Endothelial cell of umbilical vein (primary cell): ENCODE measurements around the gene HNRNPH2. TPM values are rescaled to one million over a fixed set of nuclear protein-coding genes. Genes with fewer than 3 reads are reported as not detected.

Source experiments
- BruUV-seq: library from RNA; stranded (reverse); fragments of 400-500 nt; replicated peaks from 2 replicates; lab custom pipeline; 2021; lab: Mats Ljungman, UMichigan
- CTCF ChIA-PET: fragments of 300-600, 350-600 bp; sonication (Branson Sonifier 250); formaldehyde crosslinking; loops from one replicate; lab custom pipeline; 2021; ENCODE audit warnings: antibody characterized with exemption, inconsistent platforms; lab: Charles Lee
- POLR2A ChIA-PET: fragments of 300-600, 350-600 bp; sonication (Branson Sonifier 250); formaldehyde crosslinking; loops from one replicate; lab custom pipeline; 2021; ENCODE audit warnings: antibody characterized with exemption, inconsistent platforms; lab: Charles Lee
- DNase-seq: peaks from one replicate; pipeline ENCODE4 v3.0.0-alpha.2; 2011; ENCODE audit warnings: low read depth, low spot score
- FAIRE-seq: peaks from 2 replicates; lab custom pipeline; 2011; peaks lifted over from hg19 to GRCh38; lab: Jason Lieb, UNC
- H2AFZ ChIP-seq: 2 replicates; pipeline ENCODE4 v1.6.0; 2012; ENCODE audit warnings: low read depth, low read length, control low read depth, inconsistent platforms
- H3K27ac ChIP-seq: 2 replicates; pipeline ENCODE4 v1.5.1; 2011; ENCODE audit warnings: low read depth, mild to moderate bottlenecking, control low read depth, low read length, moderate library complexity; ENCODE audit not compliant: insufficient read depth
- H3K27me3 ChIP-seq, 2 experiments: 2 replicates each; pipeline versions ENCODE4 v1.6.0 to v1.6.1; 2011; ENCODE audit warnings: low read length in 2 of 2, mixed read lengths in 1 of 2; ENCODE audit not compliant: control insufficient read depth in 2 of 2, insufficient read depth in 2 of 2
- H3K36me3 ChIP-seq, 2 experiments: 2 replicates in 1 of 2; 3 replicates in 1 of 2; pipeline ENCODE4 v1.5.1; 2011; ENCODE audit warnings: low read length in 2 of 2, mild to moderate bottlenecking in 1 of 2, moderate library complexity in 1 of 2; ENCODE audit not compliant: control insufficient read depth in 2 of 2, insufficient read depth in 2 of 2; ENCODE audit errors: extremely low read depth in 1 of 2
- H3K4me1 ChIP-seq: 3 replicates; pipeline ENCODE4 v1.5.1; 2011; ENCODE audit warnings: mild to moderate bottlenecking, low read length; ENCODE audit not compliant: control insufficient read depth, insufficient read depth; ENCODE audit errors: extremely low read depth
- H3K4me2 ChIP-seq: 2 replicates; pipeline ENCODE4 v1.6.1; 2011; ENCODE audit warnings: low read length, control low read depth, mixed read lengths; ENCODE audit not compliant: insufficient read depth
- H3K4me3 ChIP-seq, 3 experiments: fragments of 200-600 bp in 1 of 3; sonication (generic), shearing (Covaris generic) in 1 of 3; replicated peaks in 1 of 3; 2 replicates each; pipeline ENCODE4 v1.5.1; 2011 to 2016; ENCODE audit warnings: control low read depth in 3 of 3, low read length in 3 of 3, mild to moderate bottlenecking in 2 of 3, inconsistent platforms in 1 of 3, low read depth in 1 of 3, moderate library complexity in 1 of 3; ENCODE audit not compliant: insufficient read depth in 1 of 3
- H3K79me2 ChIP-seq: 2 replicates; pipeline ENCODE4 v1.6.0; 2012; ENCODE audit warnings: low read length, inconsistent platforms; ENCODE audit not compliant: control insufficient read depth, insufficient read depth
- H3K9ac ChIP-seq: replicated peaks from 2 replicates; pipeline ENCODE3; 2011; ENCODE audit warnings: low read length, control low read depth; ENCODE audit not compliant: insufficient read depth; ENCODE audit errors: extremely low read depth
- H3K9me1 ChIP-seq: replicated peaks from 3 replicates; pipeline ENCODE4 v1.6.0; 2011; ENCODE audit warnings: mild to moderate bottlenecking, low read length; ENCODE audit not compliant: control insufficient read depth, insufficient read depth; ENCODE audit errors: extremely low read depth
- H3K9me3 ChIP-seq: replicated peaks from 2 replicates; pipeline ENCODE4 v1.5.1; 2012; ENCODE audit warnings: low read length, inconsistent platforms; ENCODE audit not compliant: control insufficient read depth, insufficient read depth
- H4K20me1 ChIP-seq: replicated peaks from 2 replicates; pipeline ENCODE3; 2011; ENCODE audit warnings: mild to moderate bottlenecking, low read length; ENCODE audit not compliant: control insufficient read depth, insufficient read depth; ENCODE audit errors: extremely low read depth
- EZH2 ChIP-seq: IDR thresholded peaks from 2 replicates; pipeline ENCODE4 v1.6.1; 2012; ENCODE audit warnings: borderline replicate concordance, low read depth, mild to moderate bottlenecking, moderate library complexity, low read length, inconsistent platforms; ENCODE audit not compliant: severe bottlenecking
- FOS ChIP-seq: IDR thresholded peaks from 2 replicates; pipeline ENCODE4 v1.6.1; 2011; ENCODE audit warnings: mild to moderate bottlenecking, low read length, moderate library complexity, borderline replicate concordance; ENCODE audit not compliant: insufficient read depth
- GATA2 ChIP-seq: IDR thresholded peaks from 2 replicates; pipeline ENCODE4 v1.7.0; 2011; ENCODE audit warnings: low read depth, mild to moderate bottlenecking, moderate library complexity, mixed read lengths, low read length; ENCODE audit not compliant: insufficient read length, insufficient read depth
- JUN ChIP-seq: IDR thresholded peaks from 2 replicates; pipeline ENCODE4 v1.6.1; 2011; ENCODE audit warnings: borderline replicate concordance, low read depth; ENCODE audit not compliant: insufficient read length, insufficient read depth
- MYC ChIP-seq: IDR thresholded peaks from one replicate; pipeline ENCODE4 v1.6.1; 2011; ENCODE audit warnings: mild to moderate bottlenecking, low read depth, low read length
- POLR2A ChIP-seq: IDR thresholded peaks from 2 replicates; pipeline ENCODE4 v1.6.1; 2012; ENCODE audit warnings: low read depth, mild to moderate bottlenecking, control low read depth, low read length
- POLR2AphosphoS5 ChIP-seq: IDR thresholded peaks from 2 replicates; pipeline ENCODE4 v1.6.1; 2012; ENCODE audit warnings: low read depth, mild to moderate bottlenecking, control low read depth, low read length, moderate library complexity; ENCODE audit not compliant: insufficient read depth
- dilution Hi-C: fragments of 300-500 bp; cut with MboI; formaldehyde crosslinking; loops from one replicate; pipeline ENCODE4 v1.15.0; 2019; ENCODE audit warnings: low sequenced_read_pairs; ENCODE audit not compliant: extremely low pct_ligation_motif_present
- intact Hi-C: fragments of 100-400 bp; cut with micrococcal nuclease; formaldehyde crosslinking; loops from one replicate; pipeline ENCODE4 v1.10.0; 2022
- polyA plus RNA-seq, 4 experiments: library from polyadenylated mRNA; depleted of rRNA in 3 of 4; stranded (reverse) in 3 of 4; unstranded in 1 of 4; fragments of >200 nt; gene quantifications; 2 replicates each; pipeline versions ENCODE4 v1.2.1 to v1.2.3, GENCODE V29; 2011 to 2012; ENCODE audit warnings: missing spikeins in 1 of 4
- total RNA-seq: library from RNA; stranded (reverse); gene quantifications from 2 replicates; pipeline ENCODE4 v1.2.3, GENCODE V29; 2021
- TF ChIP-seq, protein P1 (sequence below), 2 donors: IDR thresholded peaks; 1 replicate in 1 of 2; 2 replicates in 1 of 2; pipeline ENCODE4 v1.5.1; 2011; ENCODE audit warnings: low read length in 2 of 2, mild to moderate bottlenecking in 2 of 2, moderate library complexity in 2 of 2, control low read depth in 1 of 2, inconsistent platforms in 1 of 2, low read depth in 1 of 2; ENCODE audit not compliant: insufficient read depth in 1 of 2; ENCODE audit errors: extremely low read depth in 1 of 2
- TF ChIP-seq, protein P2 (sequence below): IDR thresholded peaks from 2 replicates; pipeline ENCODE4 v1.6.1; 2011; ENCODE audit not compliant: insufficient read depth, insufficient read length

Gene HNRNPH2
- total and polyA plus RNA-seq, 2 donors (not counting 3 experiments of a cell fraction or from before 2014, with no cell fraction given), result 29.3 to 59.1 TPM

DNA sequence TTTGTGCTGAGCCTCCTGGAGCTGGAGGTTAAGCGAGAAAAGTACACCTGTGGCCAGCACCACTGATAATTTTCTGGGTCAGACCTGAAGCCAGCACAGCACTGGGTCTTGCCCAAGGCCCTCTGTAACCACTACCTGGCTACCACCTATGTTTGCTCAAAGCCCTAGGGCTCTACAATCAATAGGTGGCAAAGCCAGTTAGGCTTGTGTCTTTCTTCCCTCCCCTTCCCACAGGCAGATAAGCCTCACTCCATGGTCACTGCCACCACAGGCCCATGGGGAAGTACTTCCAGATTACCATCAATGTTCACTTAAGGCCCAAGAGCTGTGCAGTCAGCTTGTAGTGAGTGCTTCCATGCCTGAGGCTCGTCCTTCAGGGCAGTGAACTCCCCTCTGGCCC lies 42.1 kb downstream of the HNRNPH2 start:
- H3K4me1 ChIP-seq, result peaks cover 7% of the 10 kb centered on the region
- no peaks in the 10 kb centered on the region for H3K79me2 ChIP-seq
- H4K20me1 ChIP-seq, result no peaks in the 10 kb centered on the region
- H2AFZ ChIP-seq, result no peak overlapping the region
- intact Hi-C loops, result no loop called here
- FAIRE-seq (no peak), DNase-seq (no peak)
- H3K9ac ChIP-seq, result no peak overlapping the region
- no peaks in the 10 kb centered on the region for H3K9me1 ChIP-seq
- H3K36me3 ChIP-seq, result no peaks in the 10 kb centered on the region
- no peak overlapping the region for H3K27ac ChIP-seq
- TF ChIP-seq MYC, result no peak
- no peak for TF ChIP-seq JUN
- TF ChIP-seq, protein P1, sequence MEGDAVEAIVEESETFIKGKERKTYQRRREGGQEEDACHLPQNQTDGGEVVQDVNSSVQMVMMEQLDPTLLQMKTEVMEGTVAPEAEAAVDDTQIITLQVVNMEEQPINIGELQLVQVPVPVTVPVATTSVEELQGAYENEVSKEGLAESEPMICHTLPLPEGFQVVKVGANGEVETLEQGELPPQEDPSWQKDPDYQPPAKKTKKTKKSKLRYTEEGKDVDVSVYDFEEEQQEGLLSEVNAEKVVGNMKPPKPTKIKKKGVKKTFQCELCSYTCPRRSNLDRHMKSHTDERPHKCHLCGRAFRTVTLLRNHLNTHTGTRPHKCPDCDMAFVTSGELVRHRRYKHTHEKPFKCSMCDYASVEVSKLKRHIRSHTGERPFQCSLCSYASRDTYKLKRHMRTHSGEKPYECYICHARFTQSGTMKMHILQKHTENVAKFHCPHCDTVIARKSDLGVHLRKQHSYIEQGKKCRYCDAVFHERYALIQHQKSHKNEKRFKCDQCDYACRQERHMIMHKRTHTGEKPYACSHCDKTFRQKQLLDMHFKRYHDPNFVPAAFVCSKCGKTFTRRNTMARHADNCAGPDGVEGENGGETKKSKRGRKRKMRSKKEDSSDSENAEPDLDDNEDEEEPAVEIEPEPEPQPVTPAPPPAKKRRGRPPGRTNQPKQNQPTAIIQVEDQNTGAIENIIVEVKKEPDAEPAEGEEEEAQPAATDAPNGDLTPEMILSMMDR (IDR thresholded peaks at IDR 0.05; ENCODE audit: extremely low read depth in 1 of 2, insufficient read depth in 1 of 2, low read depth in 1 of 2, low read length in 2 of 2), result no peak
- H3K9me3 ChIP-seq, result no peaks in the 10 kb centered on the region
- no peak overlapping the region for H3K4me2 ChIP-seq
- no peak overlapping the region for H3K4me3 ChIP-seq
- dilution Hi-C loops, result no loop called here
- POLR2A ChIA-PET, result no interaction called here
- CTCF ChIA-PET, result no interaction called here
- BruUV-seq, result no TSS peak
- H3K27me3 ChIP-seq, result no peaks in the 10 kb centered on the region

DNA sequence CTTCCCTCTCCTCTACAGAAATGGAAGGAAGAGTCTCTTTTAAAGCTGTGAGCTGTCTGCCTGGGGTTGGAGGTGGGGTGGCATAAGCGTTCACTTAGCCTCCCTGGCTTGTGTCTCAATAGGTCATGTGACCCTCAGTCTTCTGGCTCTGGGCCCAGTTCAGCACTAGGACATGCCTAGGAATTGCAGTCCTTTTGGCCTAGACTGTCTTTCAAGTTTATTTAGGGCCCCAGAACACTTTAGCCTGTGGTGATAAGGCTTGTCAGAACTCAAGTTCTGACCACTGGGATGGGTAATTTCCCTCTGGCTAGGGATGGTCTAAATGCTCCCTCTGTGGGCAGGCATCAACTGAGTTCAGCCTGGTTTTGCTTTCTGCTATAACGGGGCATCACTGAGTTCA lies 42.9 kb downstream of the HNRNPH2 start:
- no peaks in the 10 kb centered on the region for H3K9me1 ChIP-seq
- DNase-seq (no peak), FAIRE-seq (no peak)
- H3K79me2 ChIP-seq, result no peaks in the 10 kb centered on the region
- no peaks in the 10 kb centered on the region for H3K36me3 ChIP-seq
- BruUV-seq, result no TSS peak
- CTCF ChIA-PET, result no interaction called here
- H3K4me2 ChIP-seq, result no peak overlapping the region
- H3K4me1 ChIP-seq, result peaks cover 7% of the 10 kb centered on the region
- no peak for TF ChIP-seq GATA2
- no peak for TF ChIP-seq EZH2
- TF ChIP-seq POLR2AphosphoS5, result no peak
- no peak for TF ChIP-seq FOS
- TF ChIP-seq MYC, result no peak
- no peak for TF ChIP-seq POLR2A
- TF ChIP-seq, protein P1 (IDR thresholded peaks at IDR 0.05; ENCODE audit: extremely low read depth in 1 of 2, insufficient read depth in 1 of 2, low read depth in 1 of 2, low read length in 2 of 2), result no peak
- TF ChIP-seq, protein P2, sequence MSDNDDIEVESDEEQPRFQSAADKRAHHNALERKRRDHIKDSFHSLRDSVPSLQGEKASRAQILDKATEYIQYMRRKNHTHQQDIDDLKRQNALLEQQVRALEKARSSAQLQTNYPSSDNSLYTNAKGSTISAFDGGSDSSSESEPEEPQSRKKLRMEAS, result no peak
- no peak for TF ChIP-seq JUN
- no peaks in the 10 kb centered on the region for H3K9me3 ChIP-seq
- intact Hi-C loops (no loop called here), dilution Hi-C loops (no loop called here)
- no peak overlapping the region for H3K9ac ChIP-seq
- no peaks in the 10 kb centered on the region for H4K20me1 ChIP-seq
- peak overlapping the region; percentile 34 for H3K27ac ChIP-seq
- no peaks in the 10 kb centered on the region for H3K27me3 ChIP-seq
- no peak overlapping the region for H2AFZ ChIP-seq
- no peak overlapping the region for H3K4me3 ChIP-seq
- POLR2A ChIA-PET, result no interaction called here
